ENCODE results near the gene MMP23B.

MMP23B gene

GRCh38 chr1:1602968-1603506, 28.9 kb upstream of the MMP23B start:
- no peak for FAIRE-seq

GRCh38 chr1:1603671-1604373, 28.2 kb upstream of the MMP23B start:
- FAIRE-seq = no peak

DNA sequence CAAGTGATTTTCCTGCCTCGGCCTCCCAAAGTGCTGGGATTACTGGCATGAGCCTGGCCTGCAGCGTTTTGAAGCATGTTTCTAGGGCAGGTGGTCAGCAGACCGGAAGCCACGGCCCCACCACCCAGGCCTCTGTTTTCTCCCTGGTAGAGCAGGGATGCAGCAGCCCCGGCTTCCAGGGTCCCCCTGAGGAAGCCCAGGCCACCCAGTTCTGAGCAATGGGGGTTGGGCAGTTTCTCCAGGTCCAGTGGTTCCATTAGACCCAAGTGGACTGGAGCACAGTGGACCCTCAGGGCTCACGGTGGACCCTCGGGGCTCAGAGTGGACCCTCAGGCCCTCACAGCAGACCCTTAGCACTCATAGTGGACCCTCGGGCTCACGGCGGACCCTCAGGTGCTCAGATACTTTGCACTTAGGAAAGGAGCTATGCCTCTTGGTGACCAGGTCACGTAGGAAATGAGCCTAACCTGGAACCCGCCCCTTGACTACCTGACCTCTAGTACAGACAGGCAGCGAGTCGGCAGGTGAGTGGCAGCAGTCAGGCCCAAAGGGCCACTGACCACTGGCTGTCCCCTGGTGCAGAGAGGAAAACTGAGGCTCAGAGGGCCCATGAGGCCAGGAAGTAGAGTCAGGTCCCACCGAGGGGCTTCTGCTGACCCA, 27.5 kb upstream of the MMP23B start:
- FAIRE-seq = no peak

DNA sequence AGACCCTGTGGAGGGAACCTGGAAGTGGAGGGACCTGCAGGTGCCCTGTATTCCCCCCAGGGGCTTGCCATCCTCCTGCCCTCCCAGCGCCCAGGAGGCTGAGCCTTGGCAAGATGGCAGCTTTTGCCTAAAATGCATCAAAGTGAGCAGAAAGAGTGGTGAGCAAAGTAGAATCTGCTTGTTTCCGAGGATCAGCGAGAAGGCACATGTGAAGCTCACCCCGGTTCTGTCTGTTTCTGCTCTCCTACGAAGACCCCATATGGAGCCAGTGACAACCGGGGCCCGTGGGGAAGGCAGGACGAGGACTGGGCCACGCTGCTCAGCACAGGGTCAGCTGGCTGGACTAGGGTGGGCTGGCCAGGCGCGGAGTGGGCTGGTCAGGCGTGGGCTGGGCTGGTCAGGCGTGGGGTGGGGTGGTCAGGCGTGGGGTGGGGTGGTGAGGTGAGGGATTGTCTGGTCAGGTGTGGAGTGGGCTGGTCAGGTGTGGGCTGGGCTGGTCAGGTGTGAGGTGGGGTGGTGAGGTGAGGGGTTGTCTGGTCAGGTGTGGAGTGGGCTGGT, 26.9 kb upstream of the MMP23B start:
- no peak for FAIRE-seq

DNA sequence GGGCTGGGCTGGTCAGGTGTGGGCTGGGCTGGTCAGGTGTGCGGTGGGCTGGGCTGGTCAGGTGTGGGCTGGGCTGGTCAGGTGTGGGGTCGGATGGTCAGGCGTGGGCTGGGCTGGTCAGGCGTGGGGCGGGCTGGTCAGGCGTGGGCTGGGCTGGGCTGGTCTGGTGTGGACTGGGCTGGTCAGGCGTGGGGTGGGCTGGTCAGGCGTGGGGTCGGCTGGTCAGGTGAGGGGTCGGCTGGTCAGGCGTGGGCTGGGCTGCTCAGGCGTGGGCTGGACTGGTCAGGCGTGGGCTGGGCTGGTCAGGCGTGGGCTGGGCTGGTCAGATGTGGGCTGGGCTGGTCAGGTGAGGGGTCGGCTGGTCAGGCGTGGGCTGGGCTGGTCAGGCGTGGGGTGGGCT, 26.2 kb upstream of the MMP23B start:
- no peak for FAIRE-seq

DNA sequence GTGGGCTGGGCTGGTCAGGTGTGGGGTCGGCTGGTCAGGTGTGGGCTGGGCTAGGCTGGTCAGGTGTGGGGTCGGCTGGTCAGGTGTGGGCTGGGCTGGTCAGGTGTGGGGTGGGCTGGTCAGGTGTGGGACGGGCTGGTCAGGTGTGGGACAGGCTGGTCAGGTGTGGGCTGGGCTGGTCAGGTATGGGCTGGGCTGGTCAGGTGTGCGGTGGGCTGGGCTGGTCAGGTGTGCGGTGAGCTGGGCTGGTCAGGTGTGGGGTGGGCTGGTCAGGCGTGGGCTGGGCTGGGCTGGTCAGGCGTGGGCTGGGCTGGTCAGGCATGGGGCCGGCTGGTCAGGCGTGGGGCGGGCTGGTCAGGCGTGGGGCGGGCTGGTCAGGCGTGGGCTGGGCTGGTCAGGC, 25.7 kb upstream of the MMP23B start:
- FAIRE-seq = no peak

DNA sequence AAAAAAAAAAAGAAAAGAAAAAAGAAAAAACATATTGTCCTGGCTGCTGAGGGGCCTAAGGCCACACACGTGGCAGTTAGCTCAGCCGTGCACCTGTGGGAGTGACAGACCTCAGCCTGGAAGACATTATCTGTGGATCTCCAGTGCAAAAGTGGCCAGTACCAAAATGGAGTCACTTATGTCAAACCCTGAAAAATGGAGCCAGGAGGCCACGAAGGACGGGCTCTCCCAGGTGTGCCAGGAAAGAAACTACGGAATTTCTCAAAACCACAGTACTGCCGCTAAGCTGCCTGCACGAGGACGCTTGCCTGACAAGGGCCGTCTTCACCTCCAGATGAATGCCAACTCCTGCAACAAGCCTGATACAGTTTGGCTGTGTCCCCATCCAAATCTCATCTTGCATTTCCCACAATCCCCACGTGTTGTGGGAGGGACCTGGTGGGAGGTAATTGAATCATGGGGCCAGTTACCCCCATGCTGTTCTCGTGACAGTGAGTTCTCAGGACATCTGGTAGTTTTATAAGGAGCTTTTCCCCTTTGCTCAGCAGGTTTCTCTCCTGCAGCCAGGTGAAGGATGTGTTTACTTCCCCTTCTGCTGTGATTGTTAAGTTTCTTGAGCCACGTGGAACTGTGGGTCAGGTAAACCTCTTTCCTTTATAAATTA, 22.0 kb upstream of the MMP23B start:
- FAIRE-seq = no peak

DNA sequence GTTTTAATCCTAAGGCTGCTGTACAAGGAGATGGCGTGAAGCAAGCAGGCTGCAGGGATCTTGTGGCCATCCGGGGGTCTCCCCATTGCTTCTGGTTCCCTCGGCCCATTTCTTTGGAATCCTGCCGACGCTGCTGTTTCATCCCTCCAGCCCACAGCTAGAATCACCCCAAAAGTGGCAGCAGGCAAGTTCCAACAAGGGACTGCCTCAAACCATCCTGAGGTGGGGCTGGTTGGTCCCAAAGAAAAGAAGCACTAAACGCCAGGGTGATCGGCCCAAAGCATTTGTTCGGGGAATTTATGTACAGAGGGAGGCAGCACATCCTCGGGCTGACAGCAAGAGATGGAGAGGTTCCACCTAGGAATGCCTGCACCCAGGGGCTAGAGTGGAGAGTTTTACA, 21.2 kb upstream of the MMP23B start:
- FAIRE-seq = no peak

DNA sequence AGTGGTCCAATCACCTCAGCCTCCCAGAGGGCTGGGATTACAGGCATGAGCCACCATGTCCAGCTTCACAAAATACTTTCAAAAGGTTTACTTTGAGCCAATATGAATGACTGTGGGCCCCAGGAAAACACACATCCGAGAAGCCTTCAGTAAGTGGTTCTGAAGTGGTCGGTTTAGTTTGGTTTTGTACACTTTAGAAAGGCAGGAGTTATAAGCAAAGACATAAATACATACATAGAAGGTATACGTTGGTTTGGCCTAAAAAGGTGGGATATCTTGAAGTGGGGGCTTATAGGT, 19.9 kb upstream of the MMP23B start:
- no peak for FAIRE-seq

- no peak for FAIRE-seq
Observed at GRCh38 chr1:1613509-1614082, 18.4 kb upstream of the MMP23B start.

GRCh38 chr1:1614204-1614953, 17.6 kb upstream of the MMP23B start:
- FAIRE-seq = no peak

DNA sequence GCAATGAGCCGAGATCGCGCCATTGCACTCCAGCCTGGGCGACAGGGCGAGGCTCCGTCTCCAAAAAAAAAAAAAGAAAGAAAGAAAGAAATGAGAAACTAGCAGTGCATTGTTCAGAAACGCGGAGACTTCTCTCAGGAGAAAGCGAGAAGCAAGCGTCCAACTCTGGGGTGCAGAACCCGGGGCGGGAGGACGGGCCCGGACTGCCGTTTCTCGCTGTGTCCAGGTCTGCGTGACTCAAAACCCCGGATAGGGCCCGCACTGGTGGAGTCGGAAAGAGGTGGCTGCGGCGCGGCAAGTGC, 17.1 kb upstream of the MMP23B start:
- no peak for FAIRE-seq

DNA sequence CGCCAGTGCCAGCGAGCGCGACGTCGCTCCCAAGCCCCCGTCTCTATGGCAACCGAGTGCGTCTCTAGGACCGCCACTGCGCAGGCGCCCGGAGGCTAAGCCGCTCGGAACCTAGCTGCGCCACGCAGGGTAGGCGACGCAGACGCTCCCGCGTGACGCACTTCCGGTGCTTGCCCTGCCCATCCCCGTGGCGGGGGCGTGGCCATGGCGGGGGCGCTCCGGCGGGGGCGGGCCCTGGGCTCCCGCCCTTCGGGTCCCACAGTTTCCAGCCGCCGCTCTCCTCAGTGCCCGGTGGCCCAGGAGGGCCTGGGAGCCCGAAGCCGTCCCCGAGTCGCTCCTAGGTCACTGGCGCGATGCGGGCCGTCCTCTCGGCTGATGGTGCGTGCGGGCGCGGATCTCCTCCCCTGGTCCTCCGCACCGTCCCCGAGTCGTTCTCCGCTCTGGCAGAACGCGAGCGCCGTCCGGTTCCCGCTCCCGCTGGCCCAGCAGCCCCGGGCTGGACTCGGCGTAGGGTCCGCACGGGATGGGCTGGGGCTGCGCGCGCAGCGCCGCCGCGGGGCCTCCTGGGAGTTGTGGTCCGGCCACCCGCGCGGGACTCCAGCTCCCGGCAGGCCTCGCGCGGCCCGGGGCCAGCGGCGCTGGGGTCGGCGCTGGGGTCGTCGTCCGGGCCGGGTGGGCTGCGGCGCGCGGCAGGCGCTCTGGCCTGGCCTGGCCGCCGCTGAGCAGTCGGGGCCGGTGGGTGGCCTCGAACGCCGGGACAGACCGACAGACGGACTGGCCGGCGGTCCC, 16.5 kb upstream of the MMP23B start, which contains the start of gene MIB2:
TSS of gene MIB2 (plus strand) at position 245 of the 789 bp plus-strand sequence. CDS start 7,953 bp downstream, outside the sequence.
- no peak for FAIRE-seq

DNA sequence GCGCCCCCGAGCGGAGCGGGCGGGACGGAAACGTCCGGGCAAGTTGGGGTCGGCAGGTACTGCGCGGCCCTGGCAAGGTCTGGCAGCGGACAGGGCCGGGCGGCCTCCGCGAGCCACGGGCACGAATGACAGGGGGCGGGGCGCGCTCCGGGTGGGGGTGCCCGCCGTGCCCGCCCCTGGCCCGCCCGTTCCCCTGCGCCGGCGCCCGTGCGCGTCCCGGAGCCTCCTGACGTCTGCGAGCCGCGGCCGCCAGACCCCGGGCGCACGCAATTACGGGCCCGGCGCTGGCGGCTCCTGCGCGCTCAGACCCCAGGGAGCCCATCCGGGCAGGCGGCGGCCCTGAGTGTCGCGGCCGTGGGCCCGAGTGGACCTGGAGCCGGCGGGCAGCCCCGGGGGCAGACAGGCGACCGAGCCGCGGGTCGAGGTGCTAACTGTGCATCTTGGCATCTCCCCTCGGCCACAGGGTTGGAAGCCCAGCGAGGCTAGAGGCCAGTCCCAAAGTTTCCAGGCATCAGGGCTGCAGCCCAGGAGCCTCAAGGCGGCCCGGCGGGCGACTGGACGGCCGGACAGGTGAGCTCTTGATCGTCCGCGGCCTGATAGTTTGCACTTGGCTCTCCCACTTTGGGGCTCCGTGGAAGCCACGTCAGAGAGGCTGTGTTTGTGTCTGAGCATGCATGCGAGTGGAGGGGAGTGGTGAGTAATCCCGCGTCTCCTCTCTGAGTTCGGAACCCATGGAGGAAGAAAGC, 15.8 kb upstream of the MMP23B start:
- FAIRE-seq = no peak

DNA sequence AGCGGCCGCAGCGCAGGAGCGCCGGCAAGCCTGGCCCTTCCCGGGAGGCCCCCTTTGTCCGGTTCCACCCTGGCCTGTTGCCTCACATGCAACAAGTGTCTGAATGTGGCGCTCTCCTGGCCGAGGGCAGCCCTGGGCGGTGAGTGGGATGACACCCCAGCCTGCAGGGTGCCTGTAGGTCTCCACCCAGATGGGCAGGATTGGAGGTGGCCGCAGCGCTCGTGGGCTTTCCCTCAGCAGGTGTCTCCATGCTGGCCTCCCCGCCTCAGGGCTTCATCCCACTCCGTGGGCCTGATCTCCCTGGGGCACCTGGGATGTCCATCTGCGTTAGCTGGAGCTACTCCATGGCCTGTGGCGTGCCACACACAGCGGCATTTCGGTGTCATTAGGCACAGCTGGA, 15.1 kb upstream of the MMP23B start:
- no peak for FAIRE-seq

DNA sequence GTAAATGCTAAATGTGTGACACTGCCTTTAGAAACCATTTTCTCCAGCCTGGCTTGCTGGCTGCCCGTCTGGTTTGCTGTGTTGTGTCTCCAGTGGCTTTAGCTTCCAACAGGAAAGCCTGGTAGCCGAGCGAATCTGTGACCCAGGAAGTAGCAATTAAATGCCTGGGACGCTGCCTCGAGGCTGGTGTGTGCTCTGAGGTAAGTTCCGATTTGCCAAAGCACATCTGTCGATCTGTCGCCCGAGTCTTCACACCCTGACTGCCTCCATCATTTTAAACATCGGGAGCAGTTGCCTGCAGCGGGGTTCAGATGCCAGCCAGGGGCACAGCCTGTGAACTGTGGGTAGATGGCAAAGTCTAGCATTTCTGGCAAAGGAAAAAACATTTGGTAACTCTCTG, 14.5 kb upstream of the MMP23B start:
- FAIRE-seq = no peak

DNA sequence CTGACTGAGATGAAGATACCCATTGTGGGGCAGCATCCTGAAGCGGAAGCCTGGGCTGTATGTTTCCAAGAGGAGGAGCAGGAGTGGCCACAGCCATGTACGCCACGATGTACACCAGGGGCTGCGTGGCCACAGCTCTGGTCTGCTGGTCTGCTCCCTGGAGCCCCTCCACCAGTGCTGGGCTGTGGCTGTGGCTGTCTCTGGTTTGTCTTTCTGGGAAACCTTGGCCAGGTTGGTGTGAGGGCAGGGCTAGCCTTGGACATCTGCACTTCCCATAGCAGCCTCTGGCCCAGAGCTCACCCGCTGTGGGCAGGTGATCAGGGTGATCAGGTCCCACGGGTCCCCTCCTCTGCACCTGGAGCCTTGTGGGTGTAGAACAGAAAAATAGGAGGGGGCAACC, 14.0 kb upstream of the MMP23B start:
- FAIRE-seq = no peak

- FAIRE-seq = no peak
Observed at GRCh38 chr1:1618396-1619068, 13.4 kb upstream of the MMP23B start.

- FAIRE-seq = no peak
Observed at GRCh38 chr1:1619917-1620361, 12.0 kb upstream of the MMP23B start.

GRCh38 chr1:1620433-1621139, 11.4 kb upstream of the MMP23B start:
- FAIRE-seq = no peak

All from colon (tissue), 2 donors.